ENCODE data around the gene BABAM2. TPM values are rescaled to one million over a fixed set of nuclear protein-coding genes. Genes with fewer than 3 reads are reported as not detected.

BABAM2 gene
- total RNA-seq, 1 experiment from 2014 or later = 27.1 TPM

- Histone ChIP-seq H2AK5ac (ENCODE audit: insufficient read length, low read length) (no peak overlapping the region), H4K20me1 (ENCODE audit: control insufficient read depth, insufficient read depth, insufficient read length) (no peaks in the 10 kb centered on the region), H3K79me2 (ENCODE audit: insufficient read depth, low read length) (no peaks in the 10 kb centered on the region; the same call in 1 of the 2 replicates), H3K23ac (ENCODE audit: insufficient read length, low read depth, low read length) (no peak overlapping the region), H4K8ac (replicated peaks; ENCODE audit: insufficient read length, low read depth, low read length) (no peak overlapping the region), H3K56ac (ENCODE audit: insufficient read length, low read depth, low read length) (no peak overlapping the region), H3K18ac (ENCODE audit: insufficient read length, low read depth, low read length) (no peak overlapping the region), H3K4me1 (ENCODE audit: insufficient read depth, low read length) (peaks cover 9% of the 10 kb centered on the region), H3K23me2 (ENCODE audit: insufficient read length, low read depth, low read length, poor library complexity, severe bottlenecking) (no peaks in the 10 kb centered on the region), H2BK120ac (ENCODE audit: low read depth, low read length, poor library complexity, severe bottlenecking) (no peak overlapping the region), H3K4me2 (ENCODE audit: insufficient read depth, insufficient read length, low read length) (no peak overlapping the region), H3K14ac (ENCODE audit: insufficient read depth, low read length) (no peak overlapping the region), H3K79me1 (ENCODE audit: insufficient read depth, low read depth, low read length, poor library complexity, severe bottlenecking) (no peaks in the 10 kb centered on the region), H2BK12ac (ENCODE audit: insufficient read length, low read depth, low read length) (no peak overlapping the region), H3K9me3 (ENCODE audit: control insufficient read depth, low read depth, low read length) (no peaks in the 10 kb centered on the region), H3K27me3 (ENCODE audit: insufficient read depth, low read length) (no peaks in the 10 kb centered on the region), H2BK15ac (ENCODE audit: low read depth, low read length) (no peak overlapping the region), H2BK20ac (ENCODE audit: low read depth, low read length, poor library complexity, severe bottlenecking) (no peak overlapping the region), H3K9ac (ENCODE audit: extremely low read depth, insufficient read length, low read length) (no peak overlapping the region), H4K91ac (ENCODE audit: insufficient read length, low read depth, low read length) (no peak overlapping the region), H3T11ph (ENCODE audit: low read length) (no peak overlapping the region), H4K5ac (ENCODE audit: insufficient read length, low read depth, low read length) (no peak overlapping the region), H3K4ac (ENCODE audit: low read depth, low read length) (no peak overlapping the region), H3K27ac (ENCODE audit: insufficient read length, low read depth, low read length) (no peak overlapping the region), H2AFZ (ENCODE audit: low read length) (no peak overlapping the region), H2BK5ac (ENCODE audit: insufficient read length, low read length) (no peak overlapping the region)
- Mint-ChIP-seq H3K4me1 (peaks cover 12 to 14% of the 10 kb centered on the region in 2 experiments), H3K36me3 (ENCODE audit: insufficient read depth in 1 of 3, low read depth in 3 of 3) (no peaks in the 10 kb centered on the region), H3K9me3 (no peaks in the 10 kb centered on the region), H3K27ac (no peak overlapping the region; a peak in 1 of 7 replicates), H3K4me3 (no peak overlapping the region), H3K27me3 (ENCODE audit: low read depth) (no peaks in the 10 kb centered on the region)
- TF ChIP-seq CTCF (conservative IDR thresholded peaks at IDR 0.05) = no peak
- no CpG with 5 or more reads among the region's 4 CpGs for WGBS (ENCODE audit: extremely low coverage, insufficient read length, low lambda C conversion rate)
- DNase-seq = no peak
Measured at GRCh38 chr2:28279371-28279770, 388.8 kb downstream of the BABAM2 start.

All from H9 (cell line).